Skeletal muscle tissue (tissue), 4 donors: Measurements from ENCODE around the gene FGF6. TPM values are rescaled to one million over a fixed set of nuclear protein-coding genes. Genes with fewer than 3 reads are reported as not detected.

Source experiments
- H3K27ac ChIP-seq: one replicate; pipeline ENCODE4 v1.7.0; 2013; ENCODE audit warnings: mild to moderate bottlenecking, low read depth, low read length, inconsistent platforms
- H3K27me3 ChIP-seq, 3 donors: one replicate each; pipeline ENCODE4 v1.7.0; 2013; ENCODE audit warnings: low read length in 3 of 3; ENCODE audit not compliant: control insufficient read depth in 3 of 3, insufficient read depth in 3 of 3
- H3K36me3 ChIP-seq, 3 donors: one replicate each; pipeline ENCODE4 v1.7.0; 2013; ENCODE audit warnings: low read length in 3 of 3; ENCODE audit not compliant: control insufficient read depth in 3 of 3, insufficient read depth in 3 of 3
- H3K4me1 ChIP-seq, 3 donors: one replicate each; pipeline ENCODE4 v1.7.0; 2013; ENCODE audit warnings: low read length in 3 of 3, mild to moderate bottlenecking in 3 of 3; ENCODE audit not compliant: control insufficient read depth in 3 of 3, insufficient read depth in 3 of 3
- H3K4me3 ChIP-seq, 3 donors: one replicate each; pipeline ENCODE4 v1.7.0; 2013; ENCODE audit warnings: low read length in 3 of 3
- H3K9ac ChIP-seq, 3 donors: one replicate each; pipeline ENCODE4 v1.7.0; 2013; ENCODE audit warnings: low read length in 3 of 3, mild to moderate bottlenecking in 3 of 3, moderate library complexity in 2 of 3, low read depth in 1 of 3
- H3K9me3 ChIP-seq, 3 donors: one replicate each; pipeline ENCODE4 v1.7.0; 2013; ENCODE audit warnings: low read length in 3 of 3; ENCODE audit not compliant: control insufficient read depth in 3 of 3
- total RNA-seq: library from RNA; depleted of rRNA; stranded (reverse); fragments of >200 nt; gene quantifications from one replicate; pipeline ENCODE4 v1.2.3, GENCODE V29; 2014
- donor health status: Osteomylitis.

FGF6 gene, protein sequence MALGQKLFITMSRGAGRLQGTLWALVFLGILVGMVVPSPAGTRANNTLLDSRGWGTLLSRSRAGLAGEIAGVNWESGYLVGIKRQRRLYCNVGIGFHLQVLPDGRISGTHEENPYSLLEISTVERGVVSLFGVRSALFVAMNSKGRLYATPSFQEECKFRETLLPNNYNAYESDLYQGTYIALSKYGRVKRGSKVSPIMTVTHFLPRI
- total RNA-seq = 16.2 TPM

DNA sequence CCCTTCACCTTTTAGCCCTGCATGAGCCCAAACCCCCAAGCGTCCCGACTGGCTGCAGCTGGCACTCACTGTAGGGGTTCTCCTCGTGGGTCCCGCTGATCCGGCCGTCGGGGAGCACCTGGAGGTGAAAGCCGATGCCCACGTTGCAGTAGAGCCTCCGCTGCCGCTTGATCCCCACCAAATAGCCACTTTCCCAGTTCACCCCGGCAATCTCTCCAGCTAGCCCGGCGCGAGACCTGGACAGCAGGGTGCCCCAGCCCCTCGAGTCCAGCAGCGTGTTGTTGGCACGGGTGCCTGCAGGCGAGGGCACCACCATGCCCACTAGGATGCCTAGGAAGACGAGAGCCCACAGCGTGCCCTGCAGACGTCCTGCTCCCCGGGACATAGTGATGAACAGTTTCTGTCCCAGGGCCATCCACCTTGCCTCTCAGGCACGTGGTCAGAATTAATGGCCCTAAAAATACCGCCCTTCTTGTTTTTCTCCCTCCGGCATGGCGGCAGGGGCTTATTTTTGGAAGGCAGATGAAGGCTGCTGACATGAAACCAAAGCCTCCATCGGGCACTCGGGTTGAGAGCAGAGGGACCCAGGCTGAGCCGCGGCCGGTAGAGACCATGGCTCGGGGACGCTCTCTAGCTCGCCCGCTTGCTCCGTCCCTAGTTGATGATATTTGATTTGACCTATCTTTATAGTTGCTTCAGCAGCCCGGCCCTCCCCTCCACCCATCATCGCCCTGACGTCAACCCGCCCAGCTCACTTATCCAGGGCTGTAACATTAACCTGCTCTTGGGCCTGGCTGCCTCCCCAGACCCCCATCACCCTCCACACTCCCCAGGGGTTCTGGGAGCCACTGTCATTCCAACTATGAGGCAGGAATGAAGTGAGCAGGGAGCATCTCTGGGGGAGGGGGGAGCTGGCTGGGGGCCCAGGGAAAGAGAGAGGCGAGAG lies at the start of gene FGF6:
Gene FGF6, minus strand, starts transcription at position 660 of the 946 bp plus-strand sequence. Its CDS starts 245 bp downstream, at position 415.
- H3K27ac ChIP-seq = peak within 1 kb of the TSS; percentile 87
- H3K4me3 ChIP-seq = peak within 1 kb of the TSS; percentile 72 to 82 (median 72)

GRCh38 chr12:4490973-4491372 lies 45.4 kb upstream of the FGF6 start:
- Histone ChIP-seq H3K4me3 (no peak overlapping the region), H3K9me3 (no peaks in the 10 kb centered on the region), H3K27ac (no peak overlapping the region), H3K27me3 (no peaks in the 10 kb centered on the region), H3K36me3 (peaks cover 0 to 25% (median 18%) of the 10 kb centered on the region in 3 donors), H3K4me1 (no peaks in the 10 kb centered on the region), H3K9ac (no peak overlapping the region)

More for the DNA sequence above, at the start of gene FGF6:
- peak within 1 kb of the TSS; percentile 51 to 89 (median 75) for H3K9ac ChIP-seq
- no peaks in the 10 kb centered on the region for H3K9me3 ChIP-seq
- H3K27me3 ChIP-seq = peaks cover 0 to 4% (median 0%) of the 10 kb centered on the region in 3 donors
- no peaks in the 10 kb centered on the region for H3K36me3 ChIP-seq
- peaks cover 57 to 88% (median 78%) of the 10 kb centered on the region in 3 donors for H3K4me1 ChIP-seq

DNA sequence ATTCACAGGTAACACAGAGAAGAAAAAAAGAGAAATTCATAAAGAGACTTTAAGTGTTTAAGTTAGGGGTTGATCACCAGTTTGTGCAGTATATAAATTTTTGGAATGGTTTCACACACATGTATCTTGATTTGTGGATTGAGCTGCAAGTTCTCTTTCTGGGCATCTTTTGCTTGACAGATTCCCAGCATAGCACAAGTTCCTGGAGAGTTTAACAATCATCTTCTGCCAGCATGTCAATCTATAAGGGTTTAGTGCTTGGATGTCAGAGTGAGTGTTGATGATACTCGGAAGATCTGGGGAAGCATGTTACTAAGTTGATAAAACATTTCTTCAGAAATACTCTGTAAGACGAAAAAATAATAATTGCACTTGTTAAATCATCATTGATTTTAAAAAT lies 43.9 kb upstream of the FGF6 start:
- Histone ChIP-seq H3K27ac (no peak overlapping the region), H3K4me3 (no peak overlapping the region), H3K9ac (no peak overlapping the region), H3K27me3 (no peaks in the 10 kb centered on the region), H3K36me3 (peaks cover 0 to 23% (median 15%) of the 10 kb centered on the region in 3 donors), H3K9me3 (no peaks in the 10 kb centered on the region), H3K4me1 (peaks cover 0 to 9% (median 6%) of the 10 kb centered on the region in 3 donors)

GRCh38 chr12:4486980-4487379 lies 41.4 kb upstream of the FGF6 start:
- H3K36me3 ChIP-seq = peaks cover 0 to 23% (median 15%) of the 10 kb centered on the region in 3 donors
- H3K27me3 ChIP-seq = no peaks in the 10 kb centered on the region
- H3K9me3 ChIP-seq = no peaks in the 10 kb centered on the region

GRCh38 chr12:4486049-4486699 lies 40.6 kb upstream of the FGF6 start:
- peaks cover 0 to 21% (median 15%) of the 10 kb centered on the region in 3 donors for H3K36me3 ChIP-seq
- H3K27ac ChIP-seq = no peak overlapping the region
- H3K27me3 ChIP-seq = no peaks in the 10 kb centered on the region
- no peaks in the 10 kb centered on the region for H3K9me3 ChIP-seq
- H3K4me1 ChIP-seq = peaks cover 0 to 19% (median 16%) of the 10 kb centered on the region in 3 donors
- no peak overlapping the region for H3K9ac ChIP-seq
- H3K4me3 ChIP-seq = no peak overlapping the region

More at GRCh38 chr12:4486980-4487379, 41.4 kb upstream of the FGF6 start:
- no peak overlapping the region for H3K9ac ChIP-seq
- H3K27ac ChIP-seq = no peak overlapping the region
- H3K4me3 ChIP-seq = no peak overlapping the region
- peaks cover 0 to 19% (median 16%) of the 10 kb centered on the region in 3 donors for H3K4me1 ChIP-seq

GRCh38 chr12:4483885-4484823 lies 38.5 kb upstream of the FGF6 start:
- Histone ChIP-seq H3K36me3 (peaks cover 0 to 8% (median 5%) of the 10 kb centered on the region in 3 donors), H3K9me3 (peaks cover 0 to 3% (median 0%) of the 10 kb centered on the region in 3 donors), H3K4me1 (peaks cover 0 to 19% (median 16%) of the 10 kb centered on the region in 3 donors), H3K27me3 (no peaks in the 10 kb centered on the region), H3K9ac (no peak overlapping the region), H3K4me3 (no peak overlapping the region), H3K27ac (peak overlapping the region; percentile 73)

DNA sequence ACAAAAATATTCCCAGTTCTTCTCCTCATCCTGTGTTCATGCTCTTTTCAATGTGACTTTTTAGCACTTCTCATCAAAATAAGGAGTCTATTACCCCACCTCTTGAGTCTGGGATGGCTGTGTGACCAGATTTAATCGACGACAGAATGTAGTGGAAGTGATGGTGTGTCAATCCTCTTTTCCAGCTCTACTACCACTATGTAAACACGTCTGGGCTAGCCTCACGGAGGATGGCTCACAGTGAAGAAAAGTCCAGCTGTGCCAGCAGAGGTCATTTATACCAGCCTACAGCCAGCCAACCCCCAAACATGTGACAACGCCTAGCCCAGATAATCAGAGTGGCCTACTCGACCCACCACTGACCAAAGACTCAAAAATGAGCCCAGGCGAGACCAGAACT lies 37.3 kb upstream of the FGF6 start:
- peaks cover 0 to 3% (median 0%) of the 10 kb centered on the region in 3 donors for H3K9me3 ChIP-seq
- H3K4me3 ChIP-seq = no peak overlapping the region
- no peaks in the 10 kb centered on the region for H3K27me3 ChIP-seq
- no peaks in the 10 kb centered on the region for H3K36me3 ChIP-seq
- peak overlapping the region; percentile 73 for H3K27ac ChIP-seq
- no peak overlapping the region for H3K9ac ChIP-seq
- peaks cover 0 to 19% (median 16%) of the 10 kb centered on the region in 3 donors for H3K4me1 ChIP-seq

DNA sequence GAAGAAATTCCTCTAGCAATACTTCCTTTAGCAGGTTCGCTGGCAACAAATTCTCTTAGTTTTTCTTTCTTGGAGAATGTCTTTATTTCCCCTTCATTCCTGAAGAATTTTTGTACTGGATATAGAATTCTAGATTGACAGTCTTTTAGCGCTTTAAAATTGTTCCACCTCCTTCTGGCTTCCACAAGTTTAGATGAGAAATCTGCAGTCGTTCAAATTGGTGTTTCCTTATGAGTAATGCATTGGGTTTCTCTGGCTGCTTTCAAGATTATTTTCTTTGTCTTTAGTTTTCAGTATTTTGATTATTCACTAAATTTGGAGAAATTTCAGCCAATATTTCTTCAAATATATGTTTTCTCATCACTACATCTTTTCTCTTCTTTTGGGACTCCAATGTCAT lies 33.3 kb upstream of the FGF6 start:
- Histone ChIP-seq H3K9me3 (peaks cover 0 to 3% (median 0%) of the 10 kb centered on the region in 3 donors), H3K4me1 (peaks cover 0 to 8% (median under 1%) of the 10 kb centered on the region in 3 donors), H3K36me3 (no peaks in the 10 kb centered on the region)

GRCh38 chr12:4477129-4477528 lies 31.5 kb upstream of the FGF6 start:
- peaks cover 0 to 3% (median 0%) of the 10 kb centered on the region in 3 donors for H3K9me3 ChIP-seq
- H3K36me3 ChIP-seq = no peaks in the 10 kb centered on the region
- H3K9ac ChIP-seq = no peak overlapping the region
- no peak overlapping the region for H3K4me3 ChIP-seq
- H3K4me1 ChIP-seq = no peaks in the 10 kb centered on the region
- H3K27me3 ChIP-seq = no peaks in the 10 kb centered on the region
- no peak overlapping the region for H3K27ac ChIP-seq

More for the DNA sequence above, 33.3 kb upstream of the FGF6 start:
- no peak overlapping the region for H3K27ac ChIP-seq
- H3K27me3 ChIP-seq = no peaks in the 10 kb centered on the region
- no peak overlapping the region for H3K9ac ChIP-seq
- no peak overlapping the region for H3K4me3 ChIP-seq
